ENCODE measurements around the gene HECW1.

HECW1 gene

DNA sequence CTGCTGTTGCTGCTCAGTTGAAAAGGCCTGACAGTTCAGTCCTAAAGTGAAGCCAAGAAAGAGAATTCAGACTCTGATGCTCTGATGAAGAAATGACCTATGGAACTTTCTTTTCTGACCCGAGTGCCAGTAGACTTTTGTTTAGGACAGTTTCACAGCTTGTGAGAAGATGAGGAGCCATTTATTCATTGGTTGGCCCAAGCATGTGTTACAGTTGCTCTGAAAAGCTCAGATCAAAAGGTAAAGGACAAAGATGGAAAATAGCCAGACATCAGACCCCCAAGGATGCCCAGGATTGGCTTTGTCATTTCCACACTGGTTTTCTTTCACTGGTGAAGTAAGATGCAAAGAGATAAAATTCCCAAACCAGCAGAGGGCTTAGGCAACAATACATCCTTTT lies 321.2 kb downstream of the HECW1 start:
- no peak for DNase-seq (ENCODE audit: low read depth in 2 of 2)

DNA sequence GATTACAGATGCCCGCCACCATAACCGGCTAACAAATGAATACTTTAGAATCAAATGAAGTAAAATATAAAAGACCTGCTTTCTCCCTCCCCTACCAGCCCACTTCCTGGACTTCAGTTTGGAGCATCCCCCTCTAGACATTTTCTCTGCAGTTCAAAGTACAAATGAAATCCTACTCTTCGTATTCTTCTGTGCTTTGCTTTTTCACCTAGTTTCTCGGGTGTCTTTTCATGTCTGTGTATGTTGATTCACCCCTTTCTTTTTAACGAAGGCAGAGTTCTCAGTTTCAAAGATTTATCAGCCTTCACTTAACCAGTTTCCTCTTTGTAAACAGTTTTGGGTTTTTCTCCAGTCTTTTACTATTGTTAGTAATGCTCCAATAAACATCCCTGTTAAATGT lies 324.6 kb downstream of the HECW1 start:
- no peak for DNase-seq (ENCODE audit: low read depth in 2 of 2)

GRCh38 chr7:43438897-43439479 lies 326.5 kb downstream of the HECW1 start:
- DNase-seq (ENCODE audit: low read depth in 2 of 2), result no peak

GRCh38 chr7:43439631-43440401 lies 327.4 kb downstream of the HECW1 start:
- DNase-seq (ENCODE audit: low read depth in 2 of 2), result peak; percentile 38 to 52

- no peak for DNase-seq (ENCODE audit: low read depth in 2 of 2)
Measured at GRCh38 chr7:43441231-43442130, 329.0 kb downstream of the HECW1 start.

- DNase-seq (ENCODE audit: low read depth in 2 of 2), result no peak
Measured at GRCh38 chr7:43443381-43443780, 330.9 kb downstream of the HECW1 start.

DNA sequence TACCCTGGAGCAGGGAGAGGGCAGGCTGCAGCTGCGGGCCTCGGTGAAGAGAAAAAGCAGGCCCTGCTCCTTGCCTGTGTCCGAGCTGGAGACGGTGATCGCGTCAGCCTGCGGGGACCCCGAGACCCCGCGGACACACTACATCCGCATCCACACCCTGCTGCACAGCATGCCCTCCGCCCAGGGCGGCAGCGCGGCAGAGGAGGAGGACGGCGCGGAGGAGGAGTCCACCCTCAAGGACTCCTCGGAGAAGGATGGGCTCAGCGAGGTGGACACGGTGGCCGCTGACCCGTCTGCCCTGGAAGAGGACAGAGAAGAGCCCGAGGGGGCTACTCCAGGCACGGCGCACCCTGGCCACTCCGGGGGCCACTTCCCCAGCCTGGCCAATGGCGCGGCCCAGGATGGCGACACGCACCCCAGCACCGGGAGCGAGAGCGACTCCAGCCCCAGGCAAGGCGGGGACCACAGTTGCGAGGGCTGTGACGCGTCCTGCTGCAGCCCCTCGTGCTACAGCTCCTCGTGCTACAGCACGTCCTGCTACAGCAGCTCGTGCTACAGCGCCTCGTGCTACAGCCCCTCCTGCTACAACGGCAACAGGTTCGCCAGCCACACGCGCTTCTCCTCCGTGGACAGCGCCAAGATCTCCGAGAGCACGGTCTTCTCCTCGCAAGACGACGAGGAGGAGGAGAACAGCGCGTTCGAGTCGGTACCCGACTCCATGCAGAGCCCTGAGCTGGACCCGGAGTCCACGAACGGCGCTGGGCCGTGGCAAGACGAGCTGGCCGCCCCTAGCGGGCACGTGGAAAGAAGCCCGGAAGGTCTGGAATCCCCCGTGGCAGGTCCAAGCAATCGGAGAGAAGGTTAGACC lies 332.5 kb downstream of the HECW1 start:
- no peak for DNase-seq (ENCODE audit: low read depth in 2 of 2)

DNA sequence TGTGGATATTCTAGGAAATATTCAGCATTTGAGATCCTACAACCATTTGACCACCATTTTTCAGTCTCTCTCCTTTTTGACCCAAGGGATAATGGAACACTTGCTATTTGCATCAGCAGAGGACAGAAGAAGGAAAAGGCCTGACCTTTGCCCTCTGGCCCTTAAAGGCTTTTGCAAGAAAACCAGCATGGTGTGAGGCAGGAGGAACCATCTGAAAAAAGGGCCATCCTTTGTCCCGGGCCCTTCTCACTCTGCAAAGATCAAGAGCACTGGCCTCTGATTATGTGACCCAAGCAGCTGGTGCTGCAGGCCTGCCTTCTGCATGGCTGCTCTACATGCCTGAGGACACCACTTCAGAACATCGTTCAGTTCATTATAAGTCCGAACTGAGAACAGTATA lies 337.1 kb downstream of the HECW1 start:
- DNase-seq (ENCODE audit: low read depth in 2 of 2), result no peak

- no peak for DNase-seq (ENCODE audit: low read depth in 2 of 2)
Measured at GRCh38 chr7:43450894-43451293, 338.4 kb downstream of the HECW1 start.

DNA sequence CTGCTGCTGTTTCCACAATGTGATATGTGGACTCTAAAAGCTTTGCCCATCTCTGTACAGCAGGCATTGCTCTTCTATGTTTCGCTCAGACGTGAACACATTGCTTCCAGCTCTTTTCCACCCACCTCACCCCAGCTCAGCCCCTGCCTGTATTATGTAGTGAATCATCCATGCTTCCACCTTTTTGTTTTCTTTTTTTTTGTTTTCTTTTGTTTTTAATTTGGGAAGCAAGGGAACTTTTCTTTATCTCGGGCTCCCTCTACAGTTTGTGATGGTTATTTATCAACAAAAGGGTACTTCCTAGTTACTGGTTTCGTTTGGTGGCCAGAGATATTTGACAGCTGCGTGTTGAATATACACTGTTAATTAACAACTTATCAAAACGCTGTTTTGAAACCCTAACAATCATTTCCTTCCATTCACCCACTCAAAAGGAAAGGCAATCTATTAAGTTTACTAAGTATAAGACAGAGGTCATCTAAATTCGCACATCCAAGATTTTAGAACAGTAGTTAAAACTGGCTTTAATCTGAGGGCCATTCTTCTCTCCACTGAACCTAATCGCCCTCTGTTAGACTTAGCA lies 342.6 kb downstream of the HECW1 start:
- DNase-seq (ENCODE audit: low read depth in 2 of 2), result no peak

GRCh38 chr7:43456200-43456599 lies 343.8 kb downstream of the HECW1 start:
- no peak for DNase-seq (ENCODE audit: low read depth in 2 of 2)

GRCh38 chr7:43458330-43459018 lies 346.0 kb downstream of the HECW1 start:
- no peak for DNase-seq (ENCODE audit: low read depth in 2 of 2)

DNA sequence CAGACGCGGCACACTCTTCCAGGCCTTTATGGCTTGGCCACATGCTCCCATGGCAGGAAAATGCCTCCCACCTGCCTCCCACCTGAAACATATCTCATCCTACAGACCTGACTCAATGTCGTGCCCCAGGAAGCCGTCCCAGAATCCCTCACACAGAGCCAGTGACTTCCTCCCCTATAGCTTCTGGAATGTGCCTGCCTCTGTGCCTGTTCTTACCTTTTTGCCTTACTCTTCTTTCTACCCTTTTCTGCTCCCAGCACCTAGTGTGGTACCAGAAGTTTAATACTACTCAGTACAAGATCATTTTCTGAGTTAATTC lies 346.5 kb downstream of the HECW1 start:
- DNase-seq (ENCODE audit: low read depth in 2 of 2), result no peak

DNA sequence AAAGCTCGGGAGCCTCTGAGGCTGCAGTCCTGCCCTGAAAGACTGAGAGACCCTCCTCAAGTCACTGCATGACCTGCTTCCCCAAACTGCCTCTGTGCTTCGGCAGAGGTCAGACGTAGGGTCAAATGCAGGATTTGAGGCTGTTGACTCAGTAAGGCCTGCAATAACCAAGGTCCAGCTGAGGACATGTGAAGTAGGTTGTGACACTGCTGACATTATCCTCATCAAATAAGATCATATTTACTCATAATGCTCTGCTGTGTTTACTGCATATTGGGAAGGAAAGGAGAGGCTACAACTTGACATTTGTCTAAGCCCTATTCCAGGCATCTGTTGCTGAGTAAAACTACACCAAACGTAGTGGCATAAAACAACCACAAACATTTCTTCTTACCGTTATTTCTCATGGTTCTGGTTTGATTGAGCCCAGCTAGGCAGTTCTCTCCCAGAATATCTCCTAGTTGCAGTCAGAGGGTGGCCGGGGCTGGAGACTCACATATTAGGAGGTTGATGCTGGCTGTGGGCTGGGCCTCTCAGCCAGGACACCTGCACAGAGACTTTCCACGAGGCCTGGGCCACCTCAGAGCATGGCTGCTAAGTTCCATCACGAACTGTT lies 348.4 kb downstream of the HECW1 start:
- no peak for DNase-seq (ENCODE audit: low read depth in 2 of 2)

DNA sequence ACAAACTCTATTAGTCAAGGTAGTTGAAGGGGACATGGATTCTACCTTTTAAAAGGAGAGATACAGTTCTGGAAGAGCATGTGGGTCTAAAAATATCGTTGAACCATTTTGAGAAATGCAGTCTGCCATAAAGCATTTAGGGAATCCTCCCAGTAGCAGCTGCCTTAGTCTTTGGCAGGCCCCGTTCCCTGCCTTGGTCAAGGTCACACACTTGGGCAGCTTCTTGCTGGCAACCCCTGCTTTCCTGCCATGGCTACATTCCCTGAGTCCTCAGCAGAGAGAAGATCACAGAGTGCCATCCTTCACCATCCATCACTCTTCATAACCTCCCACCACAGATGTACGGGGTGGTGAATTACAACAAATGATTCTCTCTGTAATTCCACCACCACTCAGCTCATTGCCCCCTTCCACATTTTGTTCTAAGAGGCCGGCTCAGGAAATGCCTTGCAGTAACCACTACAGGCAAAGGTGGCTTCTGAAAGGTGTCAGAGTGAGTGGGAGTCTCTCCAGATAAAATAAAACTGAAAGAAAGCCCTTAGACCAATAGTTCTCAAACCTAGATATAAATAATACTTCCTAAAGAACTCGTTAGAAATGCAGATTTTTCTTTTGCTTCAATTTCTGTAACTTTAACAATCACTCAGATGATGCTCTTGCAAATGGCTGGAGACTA lies 349.0 kb downstream of the HECW1 start:
- DNase-seq (ENCODE audit: low read depth in 2 of 2), result no peak

DNA sequence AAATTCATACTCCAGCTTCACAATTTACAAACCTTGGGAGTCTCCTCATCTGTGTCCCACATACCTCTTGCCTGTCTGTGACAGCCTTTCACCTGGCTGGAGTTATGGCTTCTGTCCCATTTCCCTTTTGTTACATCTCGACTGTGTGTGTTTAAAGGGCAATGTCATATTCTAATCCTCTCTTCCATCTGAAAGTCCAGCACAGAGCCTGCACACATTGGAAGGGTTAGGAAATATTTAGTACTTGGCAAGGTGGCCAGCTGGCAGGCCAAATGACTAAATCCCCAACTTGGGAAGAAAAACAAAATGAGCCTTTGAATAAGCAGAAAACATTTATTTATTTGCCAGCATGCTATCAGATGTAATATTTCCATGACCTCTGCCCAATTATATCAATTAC lies 350.4 kb downstream of the HECW1 start:
- no peak for DNase-seq (ENCODE audit: low read depth in 2 of 2)

GRCh38 chr7:43463401-43463980 lies 351.0 kb downstream of the HECW1 start:
- DNase-seq (ENCODE audit: low read depth in 2 of 2), result no peak

- no peak for DNase-seq (ENCODE audit: low read depth in 2 of 2)
Measured at GRCh38 chr7:43465581-43466554, 353.4 kb downstream of the HECW1 start.

Data from activated CD4-positive, alpha-beta T cell treated with anti-CD3 and anti-CD28 coated beads for 24 hours (primary cell).